Suprapubic skin (tissue), 4 donors: ENCODE data around the gene LPP.

Experiments
- CTCF ChIP-seq, 2 donors: fragments of 200-600 bp in 1 of 2; fragments of 450-650 bp in 1 of 2; sonication (generic) in 1 of 2; IDR thresholded peaks; one replicate each; pipeline ENCODE4 v1.5.1; 2016 to 2019; ENCODE audit warnings: antibody characterized with exemption in 2 of 2, mild to moderate bottlenecking in 1 of 2, moderate library complexity in 1 of 2
- EP300 ChIP-seq: sonication (generic); formaldehyde crosslinking; IDR thresholded peaks from one replicate; pipeline ENCODE4 v1.6.1; 2017; ENCODE audit warnings: antibody characterized with exemption
- POLR2A ChIP-seq, 2 donors: fragments of 450-650 bp; IDR thresholded peaks; one replicate each; pipeline ENCODE4 v1.6.1; 2017; ENCODE audit warnings: antibody characterized with exemption in 2 of 2, mild to moderate bottlenecking in 2 of 2, moderate library complexity in 2 of 2
- POLR2AphosphoS5 ChIP-seq, 3 donors: sonication (generic); formaldehyde crosslinking; IDR thresholded peaks; one replicate each; pipeline ENCODE4 v1.6.1; 2017; ENCODE audit warnings: antibody characterized with exemption in 3 of 3

DNA sequence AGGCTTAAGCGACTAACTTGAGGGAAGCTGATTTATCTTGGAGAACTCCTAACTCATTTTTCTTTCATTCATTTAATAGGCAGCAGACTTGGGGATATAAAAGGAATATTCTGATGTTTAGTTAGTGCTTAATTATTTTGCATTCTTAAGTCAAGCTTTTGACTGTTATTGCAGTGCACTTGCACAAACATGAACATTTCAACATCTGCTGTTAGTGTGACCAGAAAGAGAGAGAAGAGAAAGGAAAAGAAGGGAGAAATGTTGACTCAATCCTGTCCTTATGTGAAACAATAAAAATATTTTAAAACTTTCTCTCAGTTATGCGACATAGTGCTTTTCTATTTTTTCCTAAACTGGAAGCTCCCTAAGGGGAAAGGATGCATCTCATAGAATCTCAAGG lies 507.8 kb downstream of the LPP start:
- no peak for TF ChIP-seq CTCF (IDR thresholded peaks at IDR 0.05)
- TF ChIP-seq POLR2A (IDR thresholded peaks at IDR 0.05): no peak
- no peak for TF ChIP-seq EP300
- TF ChIP-seq POLR2AphosphoS5 (IDR thresholded peaks at IDR 0.05): no peak
